Measurements from ENCODE around the gene TMEM179.

Gene TMEM179

GRCh38 chr14:104600141-104600643, 4.4 kb downstream of the TMEM179 start:
- H3K9me3 ChIP-seq (ENCODE audit: control insufficient read depth in 2 of 2, low read length in 2 of 2), result no peaks in the 10 kb centered on the region
- no peaks in the 10 kb centered on the region for H3K36me3 ChIP-seq (ENCODE audit: control insufficient read depth in 2 of 2, insufficient read depth in 2 of 2, low read length in 2 of 2)
- H3K9ac ChIP-seq (ENCODE audit: low read depth in 1 of 2, low read length in 2 of 2), result no peak overlapping the region
- H3K4me1 ChIP-seq (ENCODE audit: control insufficient read depth in 2 of 2, insufficient read depth in 2 of 2, low read length in 2 of 2), result no peaks in the 10 kb centered on the region
- H3K27ac ChIP-seq (ENCODE audit: low read depth in 2 of 2, low read length in 2 of 2), result no peak overlapping the region
- peaks cover 13 to 21% of the 10 kb centered on the region in 2 donors for H3K27me3 ChIP-seq (ENCODE audit: control insufficient read depth in 2 of 2, insufficient read depth in 2 of 2, low read length in 2 of 2)
- no peak overlapping the region for H3K4me3 ChIP-seq (ENCODE audit: low read length in 2 of 2)

GRCh38 chr14:104599446-104599845, 5.1 kb downstream of the TMEM179 start:
- Histone ChIP-seq H3K27me3 (ENCODE audit: control insufficient read depth in 2 of 2, insufficient read depth in 2 of 2, low read length in 2 of 2) (peaks cover 8 to 13% of the 10 kb centered on the region in 2 donors), H3K36me3 (ENCODE audit: control insufficient read depth in 2 of 2, insufficient read depth in 2 of 2, low read length in 2 of 2) (no peaks in the 10 kb centered on the region), H3K9me3 (ENCODE audit: control insufficient read depth in 2 of 2, low read length in 2 of 2) (no peaks in the 10 kb centered on the region), H3K4me1 (ENCODE audit: control insufficient read depth in 2 of 2, insufficient read depth in 2 of 2, low read length in 2 of 2) (no peaks in the 10 kb centered on the region), H3K27ac (ENCODE audit: low read depth in 2 of 2, low read length in 2 of 2) (no peak overlapping the region), H3K9ac (ENCODE audit: low read depth in 1 of 2, low read length in 2 of 2) (no peak overlapping the region), H3K4me3 (ENCODE audit: low read length in 2 of 2) (no peak overlapping the region)

- Histone ChIP-seq H3K9me3 (ENCODE audit: control insufficient read depth in 2 of 2, low read length in 2 of 2) (no peaks in the 10 kb centered on the region), H3K4me3 (ENCODE audit: low read length in 2 of 2) (no peak overlapping the region), H3K27me3 (ENCODE audit: control insufficient read depth in 2 of 2, insufficient read depth in 2 of 2, low read length in 2 of 2) (peaks cover 8 to 10% of the 10 kb centered on the region in 2 donors), H3K9ac (ENCODE audit: low read depth in 1 of 2, low read length in 2 of 2) (no peak overlapping the region), H3K4me1 (ENCODE audit: control insufficient read depth in 2 of 2, insufficient read depth in 2 of 2, low read length in 2 of 2) (no peaks in the 10 kb centered on the region), H3K27ac (ENCODE audit: low read depth in 2 of 2, low read length in 2 of 2) (no peak overlapping the region), H3K36me3 (ENCODE audit: control insufficient read depth in 2 of 2, insufficient read depth in 2 of 2, low read length in 2 of 2) (no peaks in the 10 kb centered on the region)
Observed at GRCh38 chr14:104598910-104599273, 5.7 kb downstream of the TMEM179 start.

GRCh38 chr14:104598039-104598909, 6.3 kb downstream of the TMEM179 start:
- no peaks in the 10 kb centered on the region for H3K36me3 ChIP-seq (ENCODE audit: control insufficient read depth in 2 of 2, insufficient read depth in 2 of 2, low read length in 2 of 2)

GRCh38 chr14:104597576-104597975, 7.0 kb downstream of the TMEM179 start:
- Histone ChIP-seq H3K9me3 (ENCODE audit: control insufficient read depth in 2 of 2, low read length in 2 of 2) (no peaks in the 10 kb centered on the region), H3K4me3 (ENCODE audit: low read length in 2 of 2) (no peak overlapping the region), H3K9ac (ENCODE audit: low read depth in 1 of 2, low read length in 2 of 2) (no peak overlapping the region), H3K4me1 (ENCODE audit: control insufficient read depth in 2 of 2, insufficient read depth in 2 of 2, low read length in 2 of 2) (no peaks in the 10 kb centered on the region), H3K36me3 (ENCODE audit: control insufficient read depth in 2 of 2, insufficient read depth in 2 of 2, low read length in 2 of 2) (no peaks in the 10 kb centered on the region), H3K27ac (ENCODE audit: low read depth in 2 of 2, low read length in 2 of 2) (no peak overlapping the region), H3K27me3 (ENCODE audit: control insufficient read depth in 2 of 2, insufficient read depth in 2 of 2, low read length in 2 of 2) (peaks cover 4 to 7% of the 10 kb centered on the region in 2 donors)

More at GRCh38 chr14:104598039-104598909, 6.3 kb downstream of the TMEM179 start:
- no peak overlapping the region for H3K9ac ChIP-seq (ENCODE audit: low read depth in 1 of 2, low read length in 2 of 2)
- no peak overlapping the region for H3K27ac ChIP-seq (ENCODE audit: low read depth in 2 of 2, low read length in 2 of 2)
- H3K4me1 ChIP-seq (ENCODE audit: control insufficient read depth in 2 of 2, insufficient read depth in 2 of 2, low read length in 2 of 2), result no peaks in the 10 kb centered on the region
- peaks cover 7 to 8% of the 10 kb centered on the region in 2 donors for H3K27me3 ChIP-seq (ENCODE audit: control insufficient read depth in 2 of 2, insufficient read depth in 2 of 2, low read length in 2 of 2)
- no peak overlapping the region for H3K4me3 ChIP-seq (ENCODE audit: low read length in 2 of 2)
- H3K9me3 ChIP-seq (ENCODE audit: control insufficient read depth in 2 of 2, low read length in 2 of 2), result no peaks in the 10 kb centered on the region

GRCh38 chr14:104596927-104597351, 7.6 kb downstream of the TMEM179 start:
- Histone ChIP-seq H3K27me3 (ENCODE audit: control insufficient read depth in 2 of 2, insufficient read depth in 2 of 2, low read length in 2 of 2) (peaks cover 0 to 3% of the 10 kb centered on the region in 2 donors), H3K27ac (ENCODE audit: low read depth in 2 of 2, low read length in 2 of 2) (no peak overlapping the region), H3K4me1 (ENCODE audit: control insufficient read depth in 2 of 2, insufficient read depth in 2 of 2, low read length in 2 of 2) (no peaks in the 10 kb centered on the region), H3K36me3 (ENCODE audit: control insufficient read depth in 2 of 2, insufficient read depth in 2 of 2, low read length in 2 of 2) (no peaks in the 10 kb centered on the region), H3K4me3 (ENCODE audit: low read length in 2 of 2) (no peak overlapping the region), H3K9me3 (ENCODE audit: control insufficient read depth in 2 of 2, low read length in 2 of 2) (no peaks in the 10 kb centered on the region), H3K9ac (ENCODE audit: low read depth in 1 of 2, low read length in 2 of 2) (no peak overlapping the region)

- peaks cover 0 to 3% of the 10 kb centered on the region in 2 donors for H3K27me3 ChIP-seq (ENCODE audit: control insufficient read depth in 2 of 2, insufficient read depth in 2 of 2, low read length in 2 of 2)
Observed at GRCh38 chr14:104596451-104596918, 8.1 kb downstream of the TMEM179 start.

GRCh38 chr14:104595911-104596450, 8.6 kb downstream of the TMEM179 start:
- Histone ChIP-seq H3K27me3 (ENCODE audit: control insufficient read depth in 2 of 2, insufficient read depth in 2 of 2, low read length in 2 of 2) (peaks cover 0 to 3% of the 10 kb centered on the region in 2 donors), H3K9ac (ENCODE audit: low read depth in 1 of 2, low read length in 2 of 2) (no peak overlapping the region), H3K9me3 (ENCODE audit: control insufficient read depth in 2 of 2, low read length in 2 of 2) (no peaks in the 10 kb centered on the region), H3K4me3 (ENCODE audit: low read length in 2 of 2) (no peak overlapping the region), H3K36me3 (ENCODE audit: control insufficient read depth in 2 of 2, insufficient read depth in 2 of 2, low read length in 2 of 2) (no peaks in the 10 kb centered on the region), H3K27ac (ENCODE audit: low read depth in 2 of 2, low read length in 2 of 2) (no peak overlapping the region), H3K4me1 (ENCODE audit: control insufficient read depth in 2 of 2, insufficient read depth in 2 of 2, low read length in 2 of 2) (no peaks in the 10 kb centered on the region)

More at GRCh38 chr14:104596451-104596918, 8.1 kb downstream of the TMEM179 start:
- no peak overlapping the region for H3K4me3 ChIP-seq (ENCODE audit: low read length in 2 of 2)
- H3K27ac ChIP-seq (ENCODE audit: low read depth in 2 of 2, low read length in 2 of 2), result no peak overlapping the region
- H3K4me1 ChIP-seq (ENCODE audit: control insufficient read depth in 2 of 2, insufficient read depth in 2 of 2, low read length in 2 of 2), result no peaks in the 10 kb centered on the region
- H3K9ac ChIP-seq (ENCODE audit: low read depth in 1 of 2, low read length in 2 of 2), result no peak overlapping the region
- no peaks in the 10 kb centered on the region for H3K36me3 ChIP-seq (ENCODE audit: control insufficient read depth in 2 of 2, insufficient read depth in 2 of 2, low read length in 2 of 2)
- no peaks in the 10 kb centered on the region for H3K9me3 ChIP-seq (ENCODE audit: control insufficient read depth in 2 of 2, low read length in 2 of 2)

- no peak overlapping the region for H3K4me3 ChIP-seq (ENCODE audit: low read length in 2 of 2)
- no peak overlapping the region for H3K27ac ChIP-seq (ENCODE audit: low read depth in 2 of 2, low read length in 2 of 2)
- peaks cover 0 to 3% of the 10 kb centered on the region in 2 donors for H3K27me3 ChIP-seq (ENCODE audit: control insufficient read depth in 2 of 2, insufficient read depth in 2 of 2, low read length in 2 of 2)
- H3K9ac ChIP-seq (ENCODE audit: low read depth in 1 of 2, low read length in 2 of 2), result no peak overlapping the region
- H3K4me1 ChIP-seq (ENCODE audit: control insufficient read depth in 2 of 2, insufficient read depth in 2 of 2, low read length in 2 of 2), result no peaks in the 10 kb centered on the region
- H3K36me3 ChIP-seq (ENCODE audit: control insufficient read depth in 2 of 2, insufficient read depth in 2 of 2, low read length in 2 of 2), result no peaks in the 10 kb centered on the region
- H3K9me3 ChIP-seq (ENCODE audit: control insufficient read depth in 2 of 2, low read length in 2 of 2), result no peaks in the 10 kb centered on the region
Observed at GRCh38 chr14:104595116-104595675, 9.4 kb downstream of the TMEM179 start.

Measured in mucosa of rectum (tissue), 2 donors.